Thyroid gland (tissue), 4 donors: ENCODE results near the gene FRA10AC1.

Experiments
- POLR2A ChIP-seq, 2 donors: fragments of 450-650 bp; IDR thresholded peaks; one replicate each; pipeline ENCODE4 v1.6.1; 2017; ENCODE audit warnings: antibody characterized with exemption in 2 of 2, mild to moderate bottlenecking in 2 of 2, moderate library complexity in 1 of 2
- TF ChIP-seq, protein P1 (sequence below), 6 experiments: fragments of 200-600 bp in 3 of 6; fragments of 450-650 bp in 3 of 6; sonication (generic) in 3 of 6; IDR thresholded peaks; one replicate each; pipeline ENCODE4 v1.5.1; 2016 to 2019; ENCODE audit warnings: antibody characterized with exemption in 6 of 6, mild to moderate bottlenecking in 2 of 6, inconsistent platforms in 1 of 6, moderate library complexity in 1 of 6

- TF ChIP-seq, protein P1, sequence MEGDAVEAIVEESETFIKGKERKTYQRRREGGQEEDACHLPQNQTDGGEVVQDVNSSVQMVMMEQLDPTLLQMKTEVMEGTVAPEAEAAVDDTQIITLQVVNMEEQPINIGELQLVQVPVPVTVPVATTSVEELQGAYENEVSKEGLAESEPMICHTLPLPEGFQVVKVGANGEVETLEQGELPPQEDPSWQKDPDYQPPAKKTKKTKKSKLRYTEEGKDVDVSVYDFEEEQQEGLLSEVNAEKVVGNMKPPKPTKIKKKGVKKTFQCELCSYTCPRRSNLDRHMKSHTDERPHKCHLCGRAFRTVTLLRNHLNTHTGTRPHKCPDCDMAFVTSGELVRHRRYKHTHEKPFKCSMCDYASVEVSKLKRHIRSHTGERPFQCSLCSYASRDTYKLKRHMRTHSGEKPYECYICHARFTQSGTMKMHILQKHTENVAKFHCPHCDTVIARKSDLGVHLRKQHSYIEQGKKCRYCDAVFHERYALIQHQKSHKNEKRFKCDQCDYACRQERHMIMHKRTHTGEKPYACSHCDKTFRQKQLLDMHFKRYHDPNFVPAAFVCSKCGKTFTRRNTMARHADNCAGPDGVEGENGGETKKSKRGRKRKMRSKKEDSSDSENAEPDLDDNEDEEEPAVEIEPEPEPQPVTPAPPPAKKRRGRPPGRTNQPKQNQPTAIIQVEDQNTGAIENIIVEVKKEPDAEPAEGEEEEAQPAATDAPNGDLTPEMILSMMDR (IDR thresholded peaks at IDR 0.05), result no peak
- TF ChIP-seq POLR2A (IDR thresholded peaks at IDR 0.05), result no peak
Measured at GRCh38 chr10:93652857-93653256, 49.5 kb downstream of the FRA10AC1 start.
